GM23338 (cell line): ENCODE data around the gene POM121L2. TPM values are rescaled to one million over a fixed set of nuclear protein-coding genes. Genes with fewer than 3 reads are reported as not detected.

Source experiments
- ATAC-seq: fragments of 200-7000 bp; cut with Tn5 transposase; 3 replicates; pipeline ENCODE4 v1.9.1; 2020
- DNase-seq: peaks from one replicate; pipeline ENCODE4 v3.0.0-alpha.2; 2015; ENCODE audit warnings: low spot score
- H2AFZ ChIP-seq: fragments of 200-600 bp; sonication (generic); 2 replicates; pipeline ENCODE4 v1.8.0; 2016; ENCODE audit warnings: antibody characterized with exemption, mild to moderate bottlenecking, moderate library complexity
- H3F3A ChIP-seq: fragments of 200-600 bp; sonication (generic); replicated peaks from 2 replicates; pipeline ENCODE4 v1.8.0; 2017; ENCODE audit warnings: antibody characterized with exemption, mixed run types, low read depth
- H3K27ac ChIP-seq: fragments of 200-600 bp; sonication (generic); 2 replicates; pipeline ENCODE4 v1.6.1; 2016; ENCODE audit warnings: low read depth
- H3K27me3 ChIP-seq: fragments of 200-600 bp; sonication (generic); 2 replicates; pipeline ENCODE4 v1.8.0; 2016; ENCODE audit warnings: mild to moderate bottlenecking, mixed run types, moderate library complexity; ENCODE audit not compliant: insufficient read depth
- H3K36me3 ChIP-seq: fragments of 200-600 bp; sonication (generic); 2 replicates; pipeline ENCODE4 v1.8.0; 2016; ENCODE audit warnings: mild to moderate bottlenecking; ENCODE audit not compliant: insufficient read depth
- H3K4me1 ChIP-seq: fragments of 200-600 bp; sonication (generic); 2 replicates; pipeline ENCODE4 v1.8.0; 2016; ENCODE audit warnings: mild to moderate bottlenecking, moderate library complexity; ENCODE audit not compliant: insufficient read depth
- H3K4me2 ChIP-seq: fragments of 200-600 bp; sonication (generic); 2 replicates; pipeline ENCODE4 v1.7.1; 2017; ENCODE audit warnings: mixed run types
- H3K4me3 ChIP-seq: fragments of 200-600 bp; sonication (generic); 2 replicates; pipeline ENCODE4 v1.6.1; 2016; ENCODE audit warnings: mixed run types
- H3K79me2 ChIP-seq: fragments of 200-600 bp; sonication (generic); replicated peaks from 2 replicates; pipeline ENCODE4 v1.8.0; 2017; ENCODE audit warnings: mild to moderate bottlenecking; ENCODE audit not compliant: insufficient read depth
- H3K9me2 ChIP-seq: fragments of 200-600 bp; sonication (generic); 2 replicates; pipeline ENCODE4 v1.8.0; 2017; ENCODE audit not compliant: insufficient read depth
- H4K20me1 ChIP-seq: fragments of 200-600 bp; sonication (generic); replicated peaks from 2 replicates; pipeline ENCODE4 v1.8.0; 2017; ENCODE audit warnings: mild to moderate bottlenecking; ENCODE audit not compliant: insufficient read depth
- H3K27ac Mint-ChIP-seq: 2 replicates; pipeline ENCODE4 v1.8.0; 2020; ENCODE audit warnings: inconsistent platforms, mild to moderate bottlenecking, moderate library complexity, mixed read lengths
- H3K27me3 Mint-ChIP-seq: 3 replicates; pipeline ENCODE4 v1.8.0; 2022; ENCODE audit warnings: low read depth, mild to moderate bottlenecking, moderate library complexity, mixed read lengths, inconsistent platforms; ENCODE audit not compliant: insufficient read depth, poor library complexity
- H3K36me3 Mint-ChIP-seq: 3 replicates; pipeline ENCODE4 v1.8.0; 2021; ENCODE audit warnings: low read depth, mild to moderate bottlenecking, inconsistent platforms, moderate library complexity, mixed read lengths
- H3K4me1 Mint-ChIP-seq: 3 replicates; pipeline ENCODE4 v1.8.0; 2020; ENCODE audit warnings: mild to moderate bottlenecking, inconsistent platforms, mixed read lengths
- H3K4me3 Mint-ChIP-seq: 3 replicates; pipeline ENCODE4 v1.8.0; 2021; ENCODE audit warnings: moderate library complexity, mild to moderate bottlenecking, inconsistent platforms, mixed read lengths
- H3K9me3 Mint-ChIP-seq: 3 replicates; pipeline ENCODE4 v1.8.0; 2020; ENCODE audit warnings: moderate library complexity, mild to moderate bottlenecking, inconsistent platforms, mixed read lengths
- CREB1 ChIP-seq: fragments of 250-450 bp; sonication (Bioruptor Pico); IDR thresholded peaks from 2 replicates; pipeline ENCODE4 v1.5.0; 2020; ENCODE audit warnings: low read depth, mild to moderate bottlenecking, moderate library complexity
- ETS1 ChIP-seq: IDR thresholded peaks from 2 replicates; pipeline ENCODE4 v1.6.1; 2016; ENCODE audit warnings: antibody characterized with exemption
- EZH2 ChIP-seq: fragments of 200-600 bp; sonication (generic); IDR thresholded peaks from one replicate; pipeline ENCODE4 v1.8.0; 2017; ENCODE audit warnings: antibody characterized with exemption, mild to moderate bottlenecking, low read depth; ENCODE audit not compliant: unreplicated experiment
- EZH2phosphoT487 ChIP-seq: fragments of 200-600 bp; sonication (generic); IDR thresholded peaks from one replicate; pipeline ENCODE4 v1.8.1; 2018; ENCODE audit warnings: antibody characterized with exemption; ENCODE audit not compliant: unreplicated experiment
- POLR2AphosphoS5 ChIP-seq: IDR thresholded peaks from 2 replicates; pipeline ENCODE4 v1.6.1; 2016; ENCODE audit warnings: antibody characterized with exemption, low read depth
- ZNF462 ChIP-seq: fragments of 250-450 bp; sonication (Bioruptor Pico); IDR thresholded peaks from 2 replicates; pipeline ENCODE4 v1.5.0; 2020; ENCODE audit warnings: mild to moderate bottlenecking, moderate library complexity
- polyA plus RNA-seq: library from polyadenylated mRNA; unstranded; fragments of >200 nt; fragmentation: Nextera tagmentation; extraction: Ambion mirVana; gene quantifications from 2 replicates; pipeline ENCODE4 v1.2.1, GENCODE V29; 2016
- total RNA-seq: library from RNA; depleted of rRNA; stranded (reverse); fragments of >200 nt; shearing (Covaris generic); gene quantifications from 2 replicates; pipeline ENCODE4 v1.2.3, GENCODE V29; 2014

The POM121L2 gene
- total and polyA plus RNA-seq, 2 experiments from 2014 or later, result 0.07 to 0.13 TPM

DNA sequence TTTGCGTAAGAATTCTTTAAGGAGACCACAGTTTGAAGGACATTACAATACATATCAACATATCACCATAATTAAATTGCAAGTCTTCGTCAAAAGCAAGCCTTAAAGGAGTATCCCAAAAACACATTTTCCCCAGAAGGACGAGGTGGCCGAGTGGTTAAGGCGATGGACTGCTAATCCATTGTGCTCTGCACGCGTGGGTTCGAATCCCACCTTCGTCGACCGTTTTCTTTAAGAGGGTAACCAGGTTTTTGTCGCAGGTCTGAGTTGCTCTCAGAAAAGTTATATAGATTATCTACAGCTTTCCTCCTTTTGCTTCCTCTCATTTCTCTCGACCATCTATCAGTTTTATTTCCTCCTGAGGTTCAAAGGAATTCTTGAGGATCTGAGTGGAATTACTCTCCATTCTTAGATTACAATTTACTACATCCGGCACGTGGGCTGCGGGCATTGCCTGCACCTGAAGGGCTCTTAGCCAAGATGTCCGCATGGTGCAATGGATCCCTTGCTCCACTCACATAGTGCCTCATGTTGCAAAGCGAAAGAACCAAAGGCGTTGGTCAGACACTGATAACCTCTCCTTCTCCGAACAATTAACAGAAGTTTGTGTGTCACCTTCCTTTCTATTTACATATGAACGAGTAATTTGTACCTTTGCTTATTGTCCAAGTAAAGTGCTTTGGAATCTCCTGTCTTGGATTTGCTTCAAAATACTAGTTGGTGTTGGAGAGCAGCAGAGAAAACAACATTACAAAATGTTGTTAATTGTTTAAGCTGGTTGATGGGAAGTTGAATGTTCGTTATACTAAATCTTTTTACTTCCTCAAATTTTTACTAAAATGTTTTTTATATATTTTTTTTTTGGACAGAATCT is 14.0 kb downstream of the POM121L2 start:
- DNase-seq (peak; percentile 85), ATAC-seq (peak; percentile 30)
- Histone ChIP-seq H3K27ac (no peak overlapping the region), H3K4me2 (peak overlapping the region; percentile 99), H3K4me1 (peaks cover 11% of the 10 kb centered on the region), H2AFZ (peak overlapping the region; percentile 88; the same call in 1 of the 2 replicates), H3K4me3 (peak overlapping the region; percentile 89), H3K36me3 (no peaks in the 10 kb centered on the region), H3F3A (peaks cover 8% of the 10 kb centered on the region; the same call in 1 of the 2 replicates), H4K20me1 (no peaks in the 10 kb centered on the region), H3K9me2 (no peaks in the 10 kb centered on the region), H3K79me2 (no peaks in the 10 kb centered on the region), H3K27me3 (peaks cover 19% of the 10 kb centered on the region)
- Mint-ChIP-seq H3K27me3 (peaks cover 35% of the 10 kb centered on the region), H3K9me3 (peaks cover 13% of the 10 kb centered on the region; the same call in 2 of the 3 replicates), H3K4me1 (peaks cover 15% of the 10 kb centered on the region), H3K36me3 (no peaks in the 10 kb centered on the region), H3K4me3 (peak overlapping the region; percentile 88), H3K27ac (peak overlapping the region; percentile 56)
- TF ChIP-seq POLR2AphosphoS5, result 0 out of 2 replicates have a peak, but pooled peaks have one; percentile 27
- TF ChIP-seq EZH2, result no peak
- peak; percentile 35; the same call in 1 of the 2 replicates for TF ChIP-seq CREB1
- 0 out of 2 replicates have a peak, but pooled peaks have one; percentile 7 for TF ChIP-seq ETS1
- TF ChIP-seq ZNF462 (CRISPR knock-in tag), result no peak
- TF ChIP-seq EZH2phosphoT487, result no peak
